ENCODE data around the gene SMIM11.

SMIM11 gene

GRCh38 chr21:34364921-34365320 is 10.4 kb upstream of the SMIM11 start:
- no peak overlapping the region for H3K27ac ChIP-seq (ENCODE audit: low read length)
- H3K4me3 ChIP-seq (ENCODE audit: low read length), result no peak overlapping the region
- H3K27me3 ChIP-seq (ENCODE audit: low read depth, low read length), result no peaks in the 10 kb centered on the region
- no peaks in the 10 kb centered on the region for H3K36me3 ChIP-seq (replicated peaks; ENCODE audit: low read depth, low read length)
- H3K79me2 ChIP-seq (ENCODE audit: low read length), result no peaks in the 10 kb centered on the region
- H3K4me2 ChIP-seq (ENCODE audit: low read length), result no peak overlapping the region
- H2AFZ ChIP-seq (ENCODE audit: low read depth, low read length), result no peak overlapping the region
- no peak for TF ChIP-seq CTCF (IDR thresholded peaks at IDR 0.05; ENCODE audit: low read depth, low read length)
- TF ChIP-seq EZH2phosphoT487 (IDR thresholded peaks at IDR 0.05; ENCODE audit: low read depth), result no peak
- no peaks in the 10 kb centered on the region for H3K9me3 ChIP-seq (ENCODE audit: insufficient read depth, low read length)
- H3K9ac ChIP-seq (ENCODE audit: low read length), result no peak overlapping the region
- H4K20me1 ChIP-seq (ENCODE audit: insufficient read depth, low read length), result no peaks in the 10 kb centered on the region
- peaks cover 14% of the 10 kb centered on the region for H3K4me1 ChIP-seq (ENCODE audit: low read length)

GRCh38 chr21:34365809-34366208 is 9.5 kb upstream of the SMIM11 start:
- Histone ChIP-seq H3K27me3 (ENCODE audit: low read depth, low read length) (no peaks in the 10 kb centered on the region), H3K4me3 (ENCODE audit: low read length) (no peak overlapping the region), H3K9me3 (ENCODE audit: insufficient read depth, low read length) (no peaks in the 10 kb centered on the region), H3K36me3 (replicated peaks; ENCODE audit: low read depth, low read length) (no peaks in the 10 kb centered on the region), H3K4me2 (ENCODE audit: low read length) (no peak overlapping the region), H3K79me2 (ENCODE audit: low read length) (no peaks in the 10 kb centered on the region), H3K4me1 (ENCODE audit: low read length) (peaks cover 14% of the 10 kb centered on the region), H2AFZ (ENCODE audit: low read depth, low read length) (no peak overlapping the region), H4K20me1 (ENCODE audit: insufficient read depth, low read length) (no peaks in the 10 kb centered on the region), H3K9ac (ENCODE audit: low read length) (no peak overlapping the region), H3K27ac (ENCODE audit: low read length) (no peak overlapping the region)
- TF ChIP-seq EZH2phosphoT487 (IDR thresholded peaks at IDR 0.05; ENCODE audit: low read depth) (no peak), CTCF (IDR thresholded peaks at IDR 0.05; ENCODE audit: low read depth, low read length) (no peak)

- no peak overlapping the region for H3K9ac ChIP-seq (ENCODE audit: low read length)
- no peak overlapping the region for H2AFZ ChIP-seq (ENCODE audit: low read depth, low read length)
- no peak overlapping the region for H3K27ac ChIP-seq (ENCODE audit: low read length)
- H3K36me3 ChIP-seq (replicated peaks; ENCODE audit: low read depth, low read length), result no peaks in the 10 kb centered on the region
- no peaks in the 10 kb centered on the region for H4K20me1 ChIP-seq (ENCODE audit: insufficient read depth, low read length)
- peak; percentile 73 for TF ChIP-seq CTCF (IDR thresholded peaks at IDR 0.05; ENCODE audit: low read depth, low read length)
- no peak for TF ChIP-seq EZH2phosphoT487 (IDR thresholded peaks at IDR 0.05; ENCODE audit: low read depth)
- no peaks in the 10 kb centered on the region for H3K9me3 ChIP-seq (ENCODE audit: insufficient read depth, low read length)
- peak overlapping the region; percentile 29 for H3K4me2 ChIP-seq (ENCODE audit: low read length)
- no peaks in the 10 kb centered on the region for H3K79me2 ChIP-seq (ENCODE audit: low read length)
- peaks cover under 1% of the 10 kb centered on the region; the same call in 1 of the 2 replicates for H3K4me1 ChIP-seq (ENCODE audit: low read length)
- 0 out of 2 replicates have a peak overlapping the region, but pooled peaks have one; percentile 2 for H3K4me3 ChIP-seq (ENCODE audit: low read length)
- H3K27me3 ChIP-seq (ENCODE audit: low read depth, low read length), result no peaks in the 10 kb centered on the region
Measured at GRCh38 chr21:34367320-34367935, 7.9 kb upstream of the SMIM11 start.

- Histone ChIP-seq H4K20me1 (ENCODE audit: insufficient read depth, low read length) (no peaks in the 10 kb centered on the region), H3K9ac (ENCODE audit: low read length) (no peak overlapping the region), H3K79me2 (ENCODE audit: low read length) (no peaks in the 10 kb centered on the region), H3K36me3 (replicated peaks; ENCODE audit: low read depth, low read length) (no peaks in the 10 kb centered on the region), H3K4me3 (ENCODE audit: low read length) (no peak overlapping the region), H3K27me3 (ENCODE audit: low read depth, low read length) (no peaks in the 10 kb centered on the region), H3K4me2 (ENCODE audit: low read length) (no peak overlapping the region), H2AFZ (ENCODE audit: low read depth, low read length) (no peak overlapping the region), H3K27ac (ENCODE audit: low read length) (no peak overlapping the region), H3K9me3 (ENCODE audit: insufficient read depth, low read length) (no peaks in the 10 kb centered on the region), H3K4me1 (ENCODE audit: low read length) (no peaks in the 10 kb centered on the region)
- TF ChIP-seq EZH2phosphoT487 (IDR thresholded peaks at IDR 0.05; ENCODE audit: low read depth) (no peak), CTCF (IDR thresholded peaks at IDR 0.05; ENCODE audit: low read depth, low read length) (no peak)
Measured at GRCh38 chr21:34369741-34370140, 5.6 kb upstream of the SMIM11 start.
